GM18867 (cell line): ENCODE data around the gene FAM149A.

Experiments
- ATAC-seq: cut with Tn5 transposase; IDR thresholded peaks from one replicate; pipeline ENCODE4 v1.9.1; 2021; ENCODE audit warnings: mild to moderate bottlenecking, moderate library complexity; ENCODE audit not compliant: unreplicated experiment

The FAM149A gene

DNA sequence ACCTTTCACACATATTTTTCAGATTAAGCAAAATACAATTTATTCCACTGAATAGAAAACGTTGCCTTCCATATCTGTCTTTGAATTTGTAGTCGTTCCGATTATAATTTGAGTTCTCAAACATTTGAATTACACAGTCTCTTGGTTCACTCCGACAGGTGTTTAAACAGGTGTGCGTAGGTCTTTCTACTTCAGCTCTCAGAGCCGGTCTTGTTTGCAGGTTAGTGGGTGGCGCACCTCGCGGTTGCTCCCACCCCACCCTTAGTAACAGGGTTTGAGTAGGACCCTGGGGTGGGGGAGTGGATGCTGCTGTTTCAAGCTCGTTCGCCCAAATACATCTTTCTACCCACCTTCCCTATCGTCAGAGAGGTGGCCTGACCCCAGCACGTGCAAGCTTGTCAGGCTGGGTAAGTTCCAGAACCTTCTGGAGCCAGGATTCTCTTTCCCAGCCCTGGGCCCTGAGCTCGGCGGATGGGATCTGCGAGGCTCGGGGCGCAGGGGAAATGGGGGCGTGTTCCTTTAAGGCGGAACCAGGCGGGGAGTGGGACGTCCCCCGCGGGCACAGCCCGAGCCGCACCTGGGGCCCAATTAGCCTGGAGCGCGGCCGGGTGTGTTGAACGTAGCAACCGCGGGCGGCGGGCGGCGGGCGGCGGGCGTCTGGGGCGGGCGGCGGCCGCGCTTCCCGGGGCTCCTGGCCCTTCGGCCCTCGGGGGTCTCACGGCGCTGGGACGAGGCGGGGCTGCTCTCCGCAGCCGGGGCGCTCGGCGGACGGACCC is at the start of gene FAM149A:
Gene FAM149A (plus strand): TSS at position 591 of the 776 bp plus-strand sequence.
- peak; percentile 86 for ATAC-seq

DNA sequence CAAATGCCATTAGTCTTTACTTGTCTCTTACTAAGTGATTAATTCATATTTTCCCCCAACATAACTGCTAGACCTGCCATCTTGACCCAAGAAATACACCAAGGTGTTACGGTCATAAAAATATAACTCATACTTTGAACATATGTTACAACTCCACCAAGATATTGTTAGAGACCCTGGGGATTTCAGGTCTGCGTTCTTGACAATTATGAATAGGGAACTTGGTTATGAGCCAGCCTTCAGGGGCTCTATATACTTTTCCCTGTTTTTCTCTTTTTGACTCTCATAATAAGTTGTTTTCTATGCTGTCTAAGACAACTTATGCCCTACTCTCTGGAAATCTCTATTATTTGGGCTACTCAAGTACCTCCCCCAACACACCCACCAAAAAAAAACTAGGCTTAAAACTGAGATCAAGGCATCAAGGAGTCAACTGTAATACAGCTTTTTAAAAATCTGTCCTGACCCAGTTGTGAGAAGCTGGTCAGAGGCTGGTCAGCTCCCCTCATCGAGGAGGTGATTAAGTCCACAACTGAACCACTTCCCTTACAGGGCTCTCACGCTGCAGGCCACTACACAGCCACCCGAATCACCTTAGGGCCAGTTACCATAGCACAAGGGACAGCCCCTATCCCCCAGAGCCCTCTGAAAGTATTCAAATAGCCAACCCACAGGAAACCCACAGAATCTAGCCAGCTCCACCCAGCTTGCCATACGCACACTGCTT is 46.1 kb upstream of the FAM149A start:
- ATAC-seq, result peak; percentile 99

DNA sequence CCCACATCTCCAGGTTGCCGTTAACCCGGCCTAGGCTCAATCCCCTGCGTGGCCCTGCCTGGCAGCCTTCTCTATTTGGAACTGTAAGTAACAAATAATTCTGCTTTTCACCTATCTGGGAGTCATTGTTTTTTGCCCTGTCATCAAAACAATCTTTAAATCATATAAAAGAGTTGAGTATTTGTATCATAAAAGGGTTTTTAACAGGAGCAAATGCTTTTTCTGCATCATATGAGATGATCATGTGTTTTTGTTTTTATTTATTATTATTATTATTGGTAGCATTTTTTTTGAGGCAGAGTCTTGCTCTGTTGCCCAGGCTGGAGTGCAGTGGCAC is 45.6 kb upstream of the FAM149A start:
- no peak for ATAC-seq

DNA sequence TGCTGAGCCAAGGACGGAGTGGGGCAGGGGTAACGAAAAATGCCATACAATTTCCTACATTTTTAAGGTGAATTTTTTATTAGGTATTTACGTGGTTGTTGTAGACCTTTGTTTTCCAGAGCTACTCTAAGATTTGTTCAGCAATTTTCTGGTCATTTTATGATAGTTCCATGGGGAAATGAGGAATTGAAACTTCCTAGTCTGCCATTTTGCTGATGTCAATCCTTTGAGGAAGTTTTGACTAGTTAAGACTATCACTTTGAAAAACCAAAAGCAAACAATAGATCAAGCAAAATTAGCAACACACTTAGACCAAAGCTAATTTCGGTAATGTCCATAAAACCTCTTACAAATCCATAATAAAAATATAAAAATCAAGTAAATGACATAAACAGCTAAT is 42.6 kb upstream of the FAM149A start:
- no peak for ATAC-seq

DNA sequence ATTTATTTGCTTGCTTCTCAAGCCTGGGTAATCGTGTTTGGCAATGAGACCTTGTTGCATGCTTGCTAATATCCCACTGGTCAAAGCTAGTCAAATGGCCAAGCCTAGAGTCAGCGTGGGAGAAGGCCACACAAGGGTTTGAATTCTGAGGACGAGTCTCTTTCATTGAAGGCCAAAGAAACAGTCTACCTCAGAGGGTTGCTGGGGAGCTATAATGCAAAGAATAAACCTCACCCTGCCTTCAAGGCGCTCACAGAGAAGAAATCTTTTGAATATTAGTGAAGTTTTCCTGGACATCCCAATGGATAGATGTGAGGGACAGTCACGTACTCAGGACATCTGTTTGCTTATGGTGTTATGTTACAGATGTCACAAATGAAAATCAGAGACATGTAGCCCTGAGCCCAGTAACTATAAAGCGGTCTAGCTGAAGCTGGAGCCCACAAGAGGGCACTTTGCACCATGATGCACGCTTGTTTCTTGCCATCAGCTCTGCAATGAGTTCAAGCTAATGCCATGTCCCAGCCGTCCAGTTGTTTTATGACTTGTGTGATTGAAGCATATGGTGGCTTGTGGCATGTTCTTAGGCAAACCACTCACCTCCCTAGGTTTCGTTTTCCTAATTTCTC is 36.6 kb upstream of the FAM149A start:
- peak; percentile 96 for ATAC-seq

DNA sequence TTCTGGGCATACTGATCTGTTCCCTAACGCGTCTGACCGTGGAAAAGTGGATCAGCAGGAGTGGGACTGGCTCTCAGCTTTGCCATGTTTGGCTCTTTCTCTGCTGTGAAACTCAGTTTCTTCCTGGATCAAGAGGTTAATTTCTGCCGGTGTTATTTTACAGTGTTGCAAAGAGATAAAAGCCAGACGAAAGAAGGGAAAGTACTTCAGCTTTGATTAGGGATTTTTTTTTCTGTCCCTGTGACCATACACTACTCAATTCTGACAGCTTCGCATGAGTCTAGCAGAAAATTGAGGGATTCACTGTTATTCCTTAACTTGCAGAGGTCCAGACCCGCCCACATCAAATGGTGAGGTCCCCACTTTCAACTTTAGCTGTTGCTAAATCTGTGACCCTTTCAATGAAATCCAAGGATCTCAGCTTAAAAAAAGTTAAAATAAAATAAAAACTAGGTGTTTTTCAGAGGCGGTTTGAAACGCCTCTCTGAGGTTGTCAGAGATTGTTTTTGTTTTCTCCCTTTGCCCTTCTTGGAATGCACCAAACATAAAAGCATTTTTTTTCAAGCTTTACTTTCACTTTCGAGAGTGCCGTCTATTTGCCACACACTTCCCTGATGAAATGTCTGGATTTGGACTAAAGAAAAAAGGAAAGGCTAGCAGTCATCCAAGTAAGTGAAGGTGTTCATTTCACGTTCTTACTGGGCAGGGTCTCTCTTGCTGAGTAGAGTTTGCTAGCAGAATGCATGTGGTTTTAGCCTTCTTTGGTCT is 35.7 kb upstream of the FAM149A start, which contains the start of gene TLR3:
Gene TLR3 (plus strand): TSS at position 576 of the 768 bp plus-strand sequence. CDS start 7,464 bp downstream, outside the sequence.
- ATAC-seq, result no peak

DNA sequence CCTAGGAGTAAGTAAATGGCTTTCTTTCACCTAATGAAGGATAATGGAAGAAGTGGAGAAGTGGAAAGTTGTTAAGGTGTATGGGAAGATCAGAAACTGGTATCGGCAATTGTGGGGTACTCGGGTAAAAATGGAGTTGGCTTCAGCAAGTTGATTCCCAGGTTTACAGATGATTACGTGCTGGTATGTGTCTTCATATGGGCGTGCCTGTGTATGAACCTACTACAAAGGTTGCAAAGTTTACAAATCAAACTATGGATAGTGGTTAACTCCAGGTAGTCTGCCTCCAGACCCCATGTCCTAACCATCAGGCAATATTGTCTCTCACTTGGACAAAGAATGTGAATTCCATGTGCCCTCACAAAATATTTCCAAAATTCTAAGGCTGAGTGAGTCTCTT is 34.8 kb upstream of the FAM149A start:
- ATAC-seq, result no peak

DNA sequence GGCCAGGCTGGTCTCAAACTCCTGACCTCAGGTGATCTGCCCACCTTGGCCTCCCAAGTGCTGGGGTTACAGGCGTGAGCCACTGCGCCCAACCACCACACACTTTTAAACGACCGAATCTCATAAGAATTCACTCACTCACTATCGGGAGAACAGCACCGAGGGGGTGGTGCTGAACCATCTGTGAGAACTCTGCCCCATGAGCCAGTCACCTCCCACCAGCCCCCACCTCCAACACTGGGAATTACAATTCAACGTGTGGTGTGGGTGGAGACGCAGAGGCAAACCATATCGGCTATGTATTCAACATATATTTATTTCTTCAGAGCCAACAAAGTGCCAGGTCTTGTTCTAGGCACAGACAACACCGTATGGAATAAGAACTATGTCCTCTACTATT is 32.0 kb upstream of the FAM149A start:
- ATAC-seq, result no peak

DNA sequence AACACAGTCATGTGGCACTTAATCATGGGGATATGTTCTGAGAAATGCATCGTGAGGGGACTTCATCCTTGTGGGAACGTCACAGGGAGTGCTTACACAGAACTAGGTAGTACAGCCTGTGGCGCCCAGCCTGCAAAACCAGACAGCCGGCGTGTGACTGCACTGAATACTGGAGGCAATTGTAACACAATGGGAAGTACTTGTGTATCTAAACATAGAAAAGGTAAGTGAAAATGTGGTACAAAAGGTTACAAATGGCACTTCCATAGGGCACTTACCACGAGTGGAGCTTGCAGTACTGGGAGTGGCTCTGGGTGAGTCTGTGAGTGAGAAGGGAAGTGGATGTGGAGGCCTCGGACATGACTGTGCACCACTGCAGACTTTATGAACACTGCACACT is 30.3 kb upstream of the FAM149A start:
- no peak for ATAC-seq

DNA sequence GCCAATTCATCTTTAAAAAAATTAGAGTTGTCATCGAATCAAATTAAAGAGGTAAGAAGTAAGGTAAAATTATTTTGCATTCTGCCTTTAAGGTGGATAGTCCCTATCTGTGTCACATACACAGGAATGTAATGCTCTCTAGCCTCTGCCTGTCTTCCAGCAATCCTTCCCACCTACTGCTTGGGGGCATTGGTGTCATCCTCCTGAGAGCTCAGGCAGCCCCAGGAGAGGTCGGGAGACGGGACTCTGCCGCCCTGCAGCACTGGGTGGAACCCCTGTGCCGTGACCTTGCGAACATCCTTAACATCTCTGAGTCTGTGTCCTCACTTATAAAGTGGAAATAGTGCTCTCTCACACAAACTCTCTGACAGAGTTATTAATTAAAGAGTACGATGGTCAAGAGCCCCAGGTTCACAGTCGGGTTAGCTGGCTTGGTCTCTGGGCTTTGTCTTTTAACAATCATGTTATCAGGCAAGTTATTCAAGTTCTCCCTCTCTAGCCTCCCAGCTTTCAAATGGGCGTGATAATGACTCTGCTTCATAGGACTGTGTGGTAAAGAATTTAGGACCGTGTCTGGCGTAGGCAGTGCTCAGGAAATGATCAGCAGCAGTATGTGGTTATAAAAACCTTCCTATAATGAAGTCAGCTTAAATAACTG is 25.4 kb upstream of the FAM149A start:
- ATAC-seq, result no peak

DNA sequence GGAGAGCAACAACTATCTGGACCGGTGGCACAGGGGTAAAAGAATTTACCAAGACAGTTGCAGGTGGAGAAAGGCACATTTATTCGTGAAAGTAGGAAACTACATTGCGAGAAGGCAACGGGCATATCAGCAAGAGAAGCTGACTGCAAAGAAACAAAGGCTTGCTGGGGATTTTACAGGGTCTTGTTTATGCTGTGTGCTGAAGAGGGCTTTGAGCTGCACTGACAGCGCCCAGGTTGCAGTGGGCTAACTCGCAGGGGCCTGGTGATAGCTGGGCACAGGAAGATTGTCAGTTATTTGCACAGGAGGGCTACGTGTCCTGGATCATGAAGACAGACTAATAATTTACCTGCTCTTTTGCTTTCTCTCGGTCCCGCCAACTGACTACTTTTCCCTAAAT is 24.8 kb upstream of the FAM149A start:
- no peak for ATAC-seq

DNA sequence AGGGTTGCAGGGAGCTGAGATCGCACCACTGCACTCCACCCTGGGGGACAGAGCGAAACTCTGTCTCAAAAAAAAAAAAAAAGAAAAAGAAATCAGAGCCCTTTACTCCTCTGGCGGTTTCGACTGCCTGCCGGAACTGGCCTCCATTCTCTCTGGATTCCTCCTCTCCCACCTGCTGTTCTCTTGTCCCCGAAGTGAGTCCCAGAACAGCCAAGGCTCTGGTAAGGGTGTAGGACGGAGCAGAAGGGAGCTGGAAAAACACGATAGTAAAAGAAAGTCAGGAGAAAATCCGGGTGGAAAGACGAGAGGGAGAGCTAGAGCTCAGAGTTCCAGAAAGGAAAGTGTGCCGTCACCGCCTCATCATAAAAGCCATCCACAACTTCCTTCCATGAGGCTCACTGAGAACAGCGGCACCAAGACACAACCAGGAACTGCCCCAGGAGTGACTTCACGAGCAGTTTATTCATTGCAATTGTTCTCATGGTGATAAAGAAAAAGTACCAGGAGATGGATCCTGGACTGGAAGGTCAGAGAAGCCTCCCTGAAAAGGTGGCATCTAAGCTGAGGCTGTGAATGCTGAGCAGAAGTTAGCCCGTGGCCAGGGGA is 23.2 kb upstream of the FAM149A start:
- no peak for ATAC-seq

DNA sequence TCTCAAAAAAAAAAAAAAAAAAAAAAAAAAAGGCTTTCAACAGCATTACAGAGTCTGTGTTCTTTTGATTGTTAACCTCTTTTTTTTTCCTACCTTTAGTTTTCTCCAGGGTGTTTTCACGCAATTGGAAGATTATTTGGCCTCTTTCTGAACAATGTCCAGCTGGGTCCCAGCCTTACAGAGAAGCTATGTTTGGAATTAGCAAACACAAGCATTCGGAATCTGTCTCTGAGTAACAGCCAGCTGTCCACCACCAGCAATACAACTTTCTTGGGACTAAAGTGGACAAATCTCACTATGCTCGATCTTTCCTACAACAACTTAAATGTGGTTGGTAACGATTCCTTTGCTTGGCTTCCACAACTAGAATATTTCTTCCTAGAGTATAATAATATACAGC is 22.3 kb upstream of the FAM149A start:
- ATAC-seq, result no peak

DNA sequence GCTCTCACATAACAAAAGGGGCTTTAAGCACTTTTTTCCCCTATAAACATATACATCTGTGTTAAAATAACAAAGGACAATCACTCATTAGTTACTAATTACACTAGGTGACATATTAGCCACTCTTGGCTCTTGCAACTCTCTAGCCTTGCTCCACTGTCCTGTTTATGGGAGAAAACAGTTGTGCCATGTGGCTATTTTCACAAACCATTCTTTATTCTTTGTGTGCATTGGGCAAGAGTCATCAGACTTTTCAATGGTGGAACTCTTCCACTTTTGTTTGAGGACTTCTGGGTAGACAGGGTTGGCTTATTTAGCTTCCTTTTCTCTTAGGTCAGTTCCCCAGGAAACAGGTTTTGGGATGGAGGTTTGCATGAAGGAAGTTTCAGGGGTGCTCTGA is 16.0 kb upstream of the FAM149A start:
- no peak for ATAC-seq

DNA sequence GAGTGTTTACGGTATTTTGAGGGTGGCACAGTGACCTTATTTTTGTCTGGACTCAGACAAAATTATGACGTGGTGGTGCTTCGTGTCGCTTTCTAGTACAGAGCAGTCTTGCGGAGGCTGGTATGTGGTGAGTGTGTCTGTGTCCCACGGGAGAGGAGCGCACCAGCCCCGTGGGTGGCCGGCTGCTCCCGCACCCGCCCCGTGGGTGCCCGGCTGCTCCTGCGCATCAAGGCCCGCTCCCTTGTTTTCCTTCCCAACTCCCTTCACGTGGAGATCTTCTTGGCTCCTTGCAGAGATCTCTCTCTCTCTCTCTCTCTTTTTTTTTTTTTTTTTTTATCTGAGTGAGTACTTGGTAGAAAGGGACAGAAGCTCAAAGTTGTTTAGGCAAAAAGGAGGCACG is 12.2 kb upstream of the FAM149A start:
- ATAC-seq, result no peak

DNA sequence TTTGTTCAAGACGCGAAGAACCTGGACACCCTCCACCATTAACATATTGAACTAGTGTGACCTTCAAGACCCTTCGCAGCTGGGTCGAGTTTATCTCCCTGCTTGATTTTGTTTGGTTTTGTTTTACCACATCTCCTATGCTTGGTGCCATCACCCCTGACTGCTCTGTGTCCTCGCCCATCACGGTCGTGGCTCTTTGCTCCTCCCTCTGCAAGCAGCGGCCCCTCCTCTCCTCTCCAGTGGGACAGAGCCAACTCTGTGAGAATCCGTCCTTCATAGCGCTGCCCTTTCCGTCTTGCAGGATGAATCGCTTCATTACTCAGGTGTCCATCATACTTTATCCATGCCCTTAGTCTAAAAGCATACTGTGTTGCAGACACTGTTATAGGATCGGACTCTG is 9.1 kb upstream of the FAM149A start:
- no peak for ATAC-seq

DNA sequence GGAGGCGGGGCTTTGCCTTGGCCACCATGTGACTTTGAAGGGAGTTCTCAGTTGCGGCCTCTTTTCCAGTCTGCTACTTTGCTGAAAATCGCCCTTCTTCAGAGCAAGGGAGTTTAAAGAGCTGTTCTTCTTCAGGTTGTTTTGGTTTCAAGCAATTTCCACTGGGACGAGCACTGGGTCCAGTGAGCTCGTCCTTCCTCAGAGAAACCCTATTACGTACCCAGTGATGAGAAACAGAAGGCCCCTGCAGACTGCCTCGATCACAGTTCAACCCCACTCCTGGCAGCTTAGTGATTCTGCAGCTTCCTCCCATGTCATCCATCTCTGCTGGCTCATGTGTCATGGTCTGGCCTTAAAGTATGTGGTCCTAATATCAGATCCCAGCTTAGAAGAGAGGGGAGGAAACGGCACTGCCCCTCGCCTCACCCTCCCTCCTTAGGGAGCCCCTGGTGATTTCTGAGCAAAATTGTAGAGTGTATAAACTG is 7.8 kb upstream of the FAM149A start:
- ATAC-seq, result no peak

DNA sequence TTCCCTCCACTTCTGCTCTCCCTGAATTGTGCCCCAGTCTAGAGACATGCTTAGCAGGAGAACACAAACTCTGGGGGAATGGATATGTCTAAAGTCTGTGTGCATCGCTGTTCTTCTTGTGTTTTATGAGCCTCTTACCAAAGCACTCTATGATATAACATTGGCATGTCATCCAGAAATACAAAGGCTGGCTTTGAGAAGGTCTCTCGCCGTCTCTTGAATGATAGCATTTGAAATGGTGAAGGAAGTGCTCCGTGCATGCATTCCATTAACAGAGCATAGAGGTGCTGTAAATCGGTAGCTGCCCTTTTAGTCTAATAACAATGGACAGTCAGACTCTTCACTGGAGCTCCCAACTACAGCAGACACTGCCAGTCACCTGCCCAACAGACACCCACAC is 7.1 kb upstream of the FAM149A start:
- ATAC-seq, result no peak

DNA sequence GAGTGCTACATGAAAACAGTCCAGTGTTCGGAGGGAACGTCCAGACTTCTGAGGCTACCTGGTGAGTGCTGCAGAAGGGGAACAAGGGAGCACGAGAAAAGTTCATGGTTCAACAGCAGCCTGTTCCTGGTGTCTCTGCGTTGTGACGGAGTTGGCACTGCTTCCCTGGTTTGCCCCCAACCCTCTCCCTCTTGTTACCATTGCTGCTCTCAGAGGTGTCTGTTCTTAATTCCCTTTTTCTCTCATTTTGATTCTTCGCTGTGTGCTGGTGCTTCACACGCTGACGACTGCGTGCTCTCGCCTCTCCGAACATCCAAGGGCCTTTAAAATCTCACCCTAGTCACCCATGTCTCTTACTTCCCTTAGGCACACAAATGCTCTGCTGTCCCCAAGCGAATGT is 1.6 kb upstream of the FAM149A start:
- no peak for ATAC-seq
